ENCODE data around the gene ABL1. TPM values are rescaled to one million over a fixed set of nuclear protein-coding genes. Genes with fewer than 3 reads are reported as not detected.

The ABL1 gene
- total RNA-seq, 4 donors from 2014 or later = 37.2 to 61.8 (median 56.2) TPM

DNA sequence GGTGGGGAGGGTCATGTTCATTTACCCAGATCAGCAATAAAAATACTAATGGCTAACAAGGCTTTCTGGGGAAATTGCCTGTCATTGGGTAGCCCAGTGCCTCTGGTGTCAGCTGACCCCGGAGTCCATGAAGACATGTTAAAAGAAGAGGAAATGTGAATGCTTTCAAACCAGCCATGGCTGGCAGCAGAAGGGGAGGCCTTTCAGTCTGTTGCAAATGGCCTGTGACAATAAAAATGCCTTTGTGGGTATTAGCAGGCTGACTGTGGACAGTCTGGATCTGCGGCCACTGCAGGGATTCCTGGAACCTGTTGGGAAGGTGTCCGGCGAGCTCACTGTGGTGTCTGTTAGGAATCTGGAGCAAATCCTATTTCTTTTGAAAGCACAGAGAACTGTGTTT, 7.5 kb downstream of the ABL1 start:
- TF ChIP-seq, protein P1, sequence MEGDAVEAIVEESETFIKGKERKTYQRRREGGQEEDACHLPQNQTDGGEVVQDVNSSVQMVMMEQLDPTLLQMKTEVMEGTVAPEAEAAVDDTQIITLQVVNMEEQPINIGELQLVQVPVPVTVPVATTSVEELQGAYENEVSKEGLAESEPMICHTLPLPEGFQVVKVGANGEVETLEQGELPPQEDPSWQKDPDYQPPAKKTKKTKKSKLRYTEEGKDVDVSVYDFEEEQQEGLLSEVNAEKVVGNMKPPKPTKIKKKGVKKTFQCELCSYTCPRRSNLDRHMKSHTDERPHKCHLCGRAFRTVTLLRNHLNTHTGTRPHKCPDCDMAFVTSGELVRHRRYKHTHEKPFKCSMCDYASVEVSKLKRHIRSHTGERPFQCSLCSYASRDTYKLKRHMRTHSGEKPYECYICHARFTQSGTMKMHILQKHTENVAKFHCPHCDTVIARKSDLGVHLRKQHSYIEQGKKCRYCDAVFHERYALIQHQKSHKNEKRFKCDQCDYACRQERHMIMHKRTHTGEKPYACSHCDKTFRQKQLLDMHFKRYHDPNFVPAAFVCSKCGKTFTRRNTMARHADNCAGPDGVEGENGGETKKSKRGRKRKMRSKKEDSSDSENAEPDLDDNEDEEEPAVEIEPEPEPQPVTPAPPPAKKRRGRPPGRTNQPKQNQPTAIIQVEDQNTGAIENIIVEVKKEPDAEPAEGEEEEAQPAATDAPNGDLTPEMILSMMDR (IDR thresholded peaks at IDR 0.05; ENCODE audit: low read depth) = no peak

DNA sequence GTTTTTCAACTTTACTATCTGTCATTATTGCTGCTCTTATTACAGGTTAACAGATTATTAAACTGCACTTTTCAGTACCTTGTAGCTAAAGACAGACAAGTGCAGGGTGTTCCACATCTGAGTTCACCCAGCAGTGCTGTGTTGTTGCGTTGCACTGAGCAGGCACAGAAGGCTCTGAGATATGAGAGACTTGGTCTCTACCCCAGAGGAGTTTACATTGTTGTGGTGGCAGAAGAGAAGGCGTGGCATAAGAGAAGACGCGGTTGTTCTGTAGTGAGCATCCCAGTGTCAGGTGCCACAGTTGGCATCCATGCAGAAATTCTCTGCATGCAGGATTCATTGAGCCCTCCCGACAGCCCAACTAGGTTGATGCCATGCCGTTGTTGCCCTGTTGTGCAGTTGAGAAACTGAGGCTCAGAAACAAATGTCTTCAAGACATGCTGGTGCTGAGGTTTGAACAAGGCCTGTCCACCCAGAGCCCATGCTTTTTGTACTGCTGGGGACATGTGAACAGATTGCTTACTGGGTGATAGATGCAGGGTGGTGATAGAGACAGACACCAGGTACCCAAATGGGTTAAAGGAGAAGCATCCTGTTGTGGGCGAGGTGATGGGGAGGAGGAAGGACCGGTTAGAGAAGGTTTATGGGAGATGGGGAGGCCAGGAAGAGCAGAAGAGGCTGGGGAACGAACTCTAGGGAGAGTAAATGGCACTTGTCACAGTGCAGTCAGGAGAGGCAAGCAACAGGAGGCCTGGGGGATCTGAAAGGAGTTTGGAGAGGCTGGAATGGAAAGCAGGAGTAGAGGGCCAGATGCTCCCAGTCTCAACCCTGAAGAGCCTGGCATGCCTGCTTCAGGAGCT, 8.2 kb downstream of the ABL1 start:
- TF ChIP-seq, protein P1 (IDR thresholded peaks at IDR 0.05; ENCODE audit: low read depth) = no peak

DNA sequence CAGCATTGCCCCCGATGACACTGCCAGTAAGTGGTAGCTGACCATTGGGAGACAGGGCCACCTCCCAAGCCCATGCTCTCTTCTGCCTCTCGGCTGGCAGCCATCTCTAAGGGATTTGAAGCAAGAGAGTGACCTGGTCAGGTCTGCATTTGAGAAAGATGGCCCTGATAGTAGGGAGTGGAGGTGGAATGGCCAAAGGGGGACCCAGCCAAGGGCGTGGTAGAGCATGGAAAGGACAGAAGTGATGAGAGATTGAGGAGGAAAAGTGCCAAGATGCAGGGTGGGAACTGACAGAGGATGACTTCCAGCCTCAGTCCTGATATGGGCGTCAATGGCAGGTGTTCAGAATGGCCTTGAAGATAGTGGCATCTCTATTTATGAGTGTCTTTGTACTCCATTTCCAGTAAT, 9.0 kb downstream of the ABL1 start:
- TF ChIP-seq, protein P1 (IDR thresholded peaks at IDR 0.05; ENCODE audit: low read depth) = no peak

DNA sequence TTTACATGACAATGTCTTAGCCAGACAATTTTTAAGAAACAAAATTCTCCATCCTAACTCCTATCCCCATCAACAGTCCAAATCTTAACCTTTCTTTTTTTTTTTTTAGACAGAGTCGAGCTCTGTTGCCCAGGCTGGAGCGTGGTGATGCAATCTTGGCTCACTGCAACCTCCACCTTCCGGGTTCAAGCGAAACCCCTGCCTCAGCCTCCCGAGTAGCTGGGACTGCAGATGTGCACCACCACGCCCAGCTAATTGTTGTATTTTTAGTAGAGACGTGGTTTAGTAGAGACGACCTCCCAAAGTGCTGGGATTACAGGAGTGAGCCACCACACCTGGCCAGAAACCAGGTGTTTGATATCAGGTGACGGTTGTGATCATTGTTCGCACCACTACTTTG, 10.2 kb downstream of the ABL1 start:
- TF ChIP-seq, protein P1 (IDR thresholded peaks at IDR 0.05; ENCODE audit: low read depth) = no peak

DNA sequence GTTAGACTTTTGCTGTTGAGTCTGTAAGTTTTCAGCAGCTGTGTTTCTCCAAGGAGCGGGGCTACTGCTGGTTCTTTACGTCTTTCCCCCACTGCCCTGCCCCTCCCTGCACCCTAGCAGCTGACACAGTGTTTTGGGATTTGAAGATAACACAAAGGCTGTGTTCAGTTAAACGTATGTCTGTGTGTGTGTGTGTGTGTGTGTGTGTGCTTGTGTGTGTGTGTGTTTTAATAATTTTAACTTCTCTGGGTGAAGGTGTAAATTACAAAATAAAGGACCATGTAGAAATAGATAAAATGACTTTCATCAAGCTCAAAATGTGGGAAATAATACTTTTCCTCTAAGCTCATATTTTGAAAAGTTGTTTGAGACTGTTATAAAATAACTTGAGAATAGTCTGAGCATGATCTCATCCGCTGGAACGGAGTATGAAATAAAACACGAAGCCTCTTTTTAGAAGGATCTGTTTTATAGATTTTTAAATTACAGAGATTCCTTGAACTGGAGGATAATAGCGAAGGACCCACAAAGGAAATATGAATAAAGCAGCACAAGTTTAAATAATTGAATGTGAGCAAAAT, 10.9 kb downstream of the ABL1 start:
- TF ChIP-seq, protein P1 (IDR thresholded peaks at IDR 0.05; ENCODE audit: low read depth) = no peak

DNA sequence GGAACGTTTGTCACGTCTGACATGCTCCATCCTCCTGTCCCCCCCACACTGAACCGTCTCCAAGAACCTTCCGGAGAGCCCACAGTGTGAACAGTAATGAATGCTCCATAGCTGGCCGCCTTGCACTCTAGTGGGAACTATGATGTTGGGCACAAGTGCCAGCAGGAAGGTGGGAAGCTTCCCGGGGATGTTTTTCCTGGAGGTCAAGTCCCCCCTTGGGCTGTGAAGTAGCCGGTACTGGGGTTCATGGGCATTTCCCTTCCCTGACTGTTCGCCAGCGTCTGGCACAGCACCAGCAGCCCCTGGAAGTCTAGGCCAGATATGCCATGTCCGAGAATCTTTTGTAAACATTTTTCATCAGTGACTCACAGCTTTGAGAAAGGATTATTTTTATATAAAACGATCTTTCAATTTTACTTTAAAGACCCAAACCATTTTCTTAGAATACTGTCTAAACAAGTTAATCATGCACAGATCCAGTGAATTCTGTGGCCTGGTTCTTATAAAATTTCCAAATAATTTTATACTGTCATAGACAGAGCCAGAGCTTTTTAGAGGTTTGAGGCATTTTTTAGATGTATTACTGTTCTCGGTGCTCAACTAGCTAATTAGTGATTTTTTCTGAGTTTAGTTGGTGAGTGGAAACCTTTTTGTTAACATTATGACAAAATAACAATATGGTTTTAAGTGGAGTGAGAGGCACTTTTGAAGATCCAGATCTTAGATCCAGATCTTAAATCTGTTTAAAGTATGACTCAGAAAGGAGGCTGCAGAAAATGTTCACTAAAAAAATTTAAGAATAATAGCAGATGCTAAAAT, 11.6 kb downstream of the ABL1 start:
- TF ChIP-seq, protein P1 (IDR thresholded peaks at IDR 0.05; ENCODE audit: low read depth) = no peak
